ENCODE measurements around the gene CDH26. TPM values are rescaled to one million over a fixed set of nuclear protein-coding genes. Genes with fewer than 3 reads are reported as not detected.
A peak's percentile ranks its signal among the peaks of the same experiment; 100 is the strongest.
"Not testable (repeated sequence)": the region's sequence is repeated elsewhere in the genome, so short reads cannot be mapped to it uniquely, and the experiment has no call there.

The CDH26 gene
- total RNA-seq, 1 experiment from 2014 or later = 1.2 TPM

DNA sequence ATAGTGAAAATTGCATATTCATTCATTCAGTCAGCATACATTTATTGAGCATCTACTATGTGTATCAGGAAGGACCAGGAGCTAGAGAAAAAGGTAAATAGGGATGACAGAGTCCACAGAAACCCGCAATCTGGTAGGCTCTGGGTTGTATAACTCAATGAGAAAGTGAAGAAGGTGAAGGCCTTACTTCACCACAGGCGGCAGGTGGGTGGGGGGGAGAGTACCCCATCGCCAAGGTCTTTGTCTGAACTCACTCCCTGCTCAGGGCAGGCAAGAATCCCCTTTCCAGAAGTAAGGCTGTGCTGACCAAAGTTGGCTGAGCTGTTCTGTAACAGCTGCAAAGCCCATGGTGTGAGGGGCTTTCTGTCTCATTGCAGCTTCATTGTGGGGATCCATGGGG lies 81.3 kb downstream of the CDH26 start:
- Mint-ChIP-seq H3K4me1 (ENCODE audit: low read depth, unreplicated experiment) (peaks cover 53% of the 10 kb centered on the region), H3K27me3 (ENCODE audit: insufficient read depth, unreplicated experiment) (no peaks in the 10 kb centered on the region), H3K4me3 (ENCODE audit: unreplicated experiment) (no peak overlapping the region), H3K36me3 (ENCODE audit: insufficient read depth, unreplicated experiment) (peaks cover 27% of the 10 kb centered on the region), H3K27ac (ENCODE audit: unreplicated experiment) (peak overlapping the region; percentile 69), H3K9me3 (ENCODE audit: unreplicated experiment) (peaks cover 34% of the 10 kb centered on the region)
- Histone ChIP-seq H3K36me3 (ENCODE audit: control insufficient read depth, insufficient read depth, low read length) (no peaks in the 10 kb centered on the region), H3K9me3 (peaks cover 19% of the 10 kb centered on the region), H3K27me3 (replicated peaks; ENCODE audit: control insufficient read depth, insufficient read depth, low read length) (no peaks in the 10 kb centered on the region), H3K4me3 (ENCODE audit: low read depth, low read length) (no peak overlapping the region), H3K4me1 (peaks cover 39% of the 10 kb centered on the region)
- no TSS peak for BruUV-seq (replicated peaks)
- TF ChIP-seq, protein P1, sequence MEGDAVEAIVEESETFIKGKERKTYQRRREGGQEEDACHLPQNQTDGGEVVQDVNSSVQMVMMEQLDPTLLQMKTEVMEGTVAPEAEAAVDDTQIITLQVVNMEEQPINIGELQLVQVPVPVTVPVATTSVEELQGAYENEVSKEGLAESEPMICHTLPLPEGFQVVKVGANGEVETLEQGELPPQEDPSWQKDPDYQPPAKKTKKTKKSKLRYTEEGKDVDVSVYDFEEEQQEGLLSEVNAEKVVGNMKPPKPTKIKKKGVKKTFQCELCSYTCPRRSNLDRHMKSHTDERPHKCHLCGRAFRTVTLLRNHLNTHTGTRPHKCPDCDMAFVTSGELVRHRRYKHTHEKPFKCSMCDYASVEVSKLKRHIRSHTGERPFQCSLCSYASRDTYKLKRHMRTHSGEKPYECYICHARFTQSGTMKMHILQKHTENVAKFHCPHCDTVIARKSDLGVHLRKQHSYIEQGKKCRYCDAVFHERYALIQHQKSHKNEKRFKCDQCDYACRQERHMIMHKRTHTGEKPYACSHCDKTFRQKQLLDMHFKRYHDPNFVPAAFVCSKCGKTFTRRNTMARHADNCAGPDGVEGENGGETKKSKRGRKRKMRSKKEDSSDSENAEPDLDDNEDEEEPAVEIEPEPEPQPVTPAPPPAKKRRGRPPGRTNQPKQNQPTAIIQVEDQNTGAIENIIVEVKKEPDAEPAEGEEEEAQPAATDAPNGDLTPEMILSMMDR (IDR thresholded peaks at IDR 0.05; ENCODE audit: insufficient read depth in 1 of 2, low read depth in 1 of 2, low read length in 1 of 2, severe bottlenecking in 1 of 2, unreplicated experiment in 1 of 2) = no peak
- POLR2A ChIA-PET = no interaction called here
- CTCF ChIA-PET = no interaction called here
- intact Hi-C loops (cut with micrococcal nuclease; ENCODE audit: unreplicated experiment) = no loop called here
- DNase-seq = peak in 1 of 2 experiments; percentile 22

DNA sequence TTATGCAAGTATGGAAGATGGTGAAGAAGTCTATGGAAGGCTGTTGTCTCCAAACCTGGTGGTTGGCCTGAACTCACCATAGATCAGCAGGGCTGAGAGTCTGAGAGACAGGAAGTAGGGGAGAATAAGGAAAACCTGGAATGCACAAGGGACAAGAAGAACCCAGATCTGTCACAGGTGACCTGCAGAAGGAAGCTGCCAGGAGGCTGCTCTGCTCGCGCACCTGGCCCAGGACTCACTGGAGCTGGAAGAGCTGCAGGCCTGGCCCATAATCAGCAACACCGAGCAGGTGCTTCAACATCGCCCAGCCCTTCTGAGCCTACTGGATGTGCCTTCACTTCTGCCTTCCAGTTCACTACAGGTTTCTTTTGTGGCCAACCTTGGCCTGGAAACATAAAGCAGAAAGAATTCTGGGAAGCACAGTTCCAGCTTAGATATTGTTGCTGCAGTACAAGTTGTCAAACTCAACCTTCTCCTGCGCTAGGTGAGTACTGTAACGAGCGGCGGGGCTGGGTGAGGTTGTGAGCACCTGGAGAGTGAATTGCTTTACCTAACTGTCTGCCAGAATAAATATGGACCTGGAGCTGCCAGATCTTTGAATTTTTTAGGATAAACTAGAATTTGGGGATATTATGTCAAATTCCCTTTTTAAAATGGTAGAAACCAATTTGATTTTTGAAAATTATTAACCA lies 82.4 kb downstream of the CDH26 start:
- peak overlapping the region; percentile 69 for H3K27ac Mint-ChIP-seq (ENCODE audit: unreplicated experiment)
- Histone ChIP-seq H3K27me3 (replicated peaks; ENCODE audit: control insufficient read depth, insufficient read depth, low read length) (no peaks in the 10 kb centered on the region), H3K9me3 (peaks cover 19% of the 10 kb centered on the region), H3K4me1 (peaks cover 33% of the 10 kb centered on the region), H3K36me3 (ENCODE audit: control insufficient read depth, insufficient read depth, low read length) (no peaks in the 10 kb centered on the region), H3K4me3 (ENCODE audit: low read depth, low read length) (no peak overlapping the region)
- H3K36me3 Mint-ChIP-seq (ENCODE audit: insufficient read depth, unreplicated experiment) = peaks cover 27% of the 10 kb centered on the region
- peaks cover 29% of the 10 kb centered on the region for H3K9me3 Mint-ChIP-seq (ENCODE audit: unreplicated experiment)
- peaks cover 49% of the 10 kb centered on the region for H3K4me1 Mint-ChIP-seq (ENCODE audit: low read depth, unreplicated experiment)
- POLR2A ChIA-PET = interaction anchor here (0.7 kb wide), 1 partner anchor 49 kb away, joined by 3 read pairs; no protein-coding TSS in a partner anchor
- no peaks in the 10 kb centered on the region for H3K27me3 Mint-ChIP-seq (ENCODE audit: insufficient read depth, unreplicated experiment)
- peak in 1 of 2 experiments; percentile 53 for DNase-seq
- H3K4me3 Mint-ChIP-seq (ENCODE audit: unreplicated experiment) = peak overlapping the region; percentile 42
- TF ChIP-seq, protein P1 (IDR thresholded peaks at IDR 0.05; ENCODE audit: insufficient read depth in 1 of 2, low read depth in 1 of 2, low read length in 1 of 2, severe bottlenecking in 1 of 2, unreplicated experiment in 1 of 2) = no peak
- intact Hi-C loops (cut with micrococcal nuclease; ENCODE audit: unreplicated experiment) = loop anchor here (1.0 kb wide), 2 partner anchors 10 to 14 kb away; no protein-coding TSS in a partner anchor
- TSS peak; percentile 88 for BruUV-seq (replicated peaks)
- CTCF ChIA-PET = interaction anchor here (1.8 kb wide), 1 partner anchor 10 kb away, joined by 6 read pairs; no protein-coding TSS in a partner anchor

DNA sequence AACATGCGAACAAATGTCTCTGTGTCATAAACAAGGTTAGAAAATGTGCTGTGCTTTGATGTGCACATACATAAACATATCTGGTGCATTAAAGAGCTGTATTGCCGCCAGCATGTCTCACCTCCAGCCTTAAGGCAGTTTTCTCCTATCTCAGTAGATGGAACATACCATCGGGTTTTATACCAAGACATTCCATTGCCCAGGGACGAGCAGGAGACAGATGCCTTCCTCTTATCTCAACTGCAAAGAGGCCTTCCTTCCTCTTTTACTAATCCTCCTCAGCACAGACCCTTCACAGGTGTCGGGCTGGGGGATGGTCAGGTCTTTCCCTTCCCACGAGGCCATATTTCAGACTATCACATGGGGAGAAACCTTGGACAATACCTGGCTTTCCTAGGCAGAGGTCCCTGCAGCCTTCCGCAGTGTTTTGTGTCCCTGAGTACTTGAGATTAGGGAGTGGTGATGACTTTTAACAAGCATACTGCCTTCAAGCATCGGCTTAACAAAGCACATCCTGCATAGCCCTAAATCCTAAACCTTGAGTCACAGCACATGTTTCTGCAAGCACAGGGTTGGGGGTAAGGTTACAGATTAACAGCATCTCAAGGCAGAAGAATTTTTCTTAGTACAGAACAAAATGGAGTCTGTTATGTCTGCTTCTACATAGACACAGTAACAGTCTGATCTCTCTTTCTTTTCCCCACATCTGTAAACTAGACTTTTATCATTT lies 83.4 kb downstream of the CDH26 start:
- TSS peak; percentile 39 for BruUV-seq (replicated peaks)
- Histone ChIP-seq H3K4me1 (peaks cover 33% of the 10 kb centered on the region), H3K9me3 (peaks cover 19% of the 10 kb centered on the region)
- H3K27me3 ChIP-seq (replicated peaks; ENCODE audit: control insufficient read depth, insufficient read depth, low read length); H3K36me3 ChIP-seq (ENCODE audit: control insufficient read depth, insufficient read depth, low read length); POLR2A ChIA-PET; H3K27me3 Mint-ChIP-seq (ENCODE audit: insufficient read depth, unreplicated experiment); H3K4me3 ChIP-seq (ENCODE audit: low read depth, low read length): not testable (repeated sequence)
- peak; percentile 89 to 92 for DNase-seq
- peak overlapping the region; percentile 42 for H3K4me3 Mint-ChIP-seq (ENCODE audit: unreplicated experiment)
- intact Hi-C loops (cut with micrococcal nuclease; ENCODE audit: unreplicated experiment) = loop anchor here (1.0 kb wide), 2 partner anchors 9 to 15 kb away; no protein-coding TSS in a partner anchor
- peaks cover 27% of the 10 kb centered on the region for H3K36me3 Mint-ChIP-seq (ENCODE audit: insufficient read depth, unreplicated experiment)
- H3K27ac Mint-ChIP-seq (ENCODE audit: unreplicated experiment) = peak overlapping the region; percentile 69
- CTCF ChIA-PET = interaction anchor here (1.8 kb wide), 1 partner anchor 9 kb away, joined by 6 read pairs; no protein-coding TSS in a partner anchor
- H3K4me1 Mint-ChIP-seq (ENCODE audit: low read depth, unreplicated experiment) = peaks cover 51% of the 10 kb centered on the region
- H3K9me3 Mint-ChIP-seq (ENCODE audit: unreplicated experiment) = peaks cover 20% of the 10 kb centered on the region

Data from Caco-2 (cell line).